Measurements from ENCODE around the gene THSD4. TPM values are rescaled to one million over a fixed set of nuclear protein-coding genes. Genes with fewer than 3 reads are reported as not detected.
A peak's percentile ranks its signal among the peaks of the same experiment; 100 is the strongest.

Gene THSD4
- total and polyA plus RNA-seq, 2 donors = 23.9 to 75.1 TPM

GRCh38 chr15:71273731-71274447, 158.6 kb downstream of the THSD4 start:
- H3K4me3 ChIP-seq (ENCODE audit: low read depth, low read length) = no peak overlapping the region
- no peak for DNase-seq (ENCODE audit: extremely low spot score)
- H3K36me3 ChIP-seq (ENCODE audit: insufficient read depth) = no peaks in the 10 kb centered on the region
- no peak overlapping the region for H3K27ac ChIP-seq (ENCODE audit: low read depth)
- WGBS = 80% methylated on average over 3 of the region's 3 CpGs
- no peaks in the 10 kb centered on the region for H3K4me1 ChIP-seq (ENCODE audit: insufficient read depth)

GRCh38 chr15:71274448-71274798, 159.2 kb downstream of the THSD4 start:
- DNase-seq (ENCODE audit: extremely low spot score) = no peak
- WGBS = 92% methylated on average over 1 of the region's 1 CpG
- H3K36me3 ChIP-seq (ENCODE audit: insufficient read depth) = no peaks in the 10 kb centered on the region
- H3K4me1 ChIP-seq (ENCODE audit: insufficient read depth) = no peaks in the 10 kb centered on the region
- no peak overlapping the region for H3K4me3 ChIP-seq (ENCODE audit: low read depth, low read length)
- H3K27ac ChIP-seq (ENCODE audit: low read depth) = no peak overlapping the region

- Histone ChIP-seq H3K27ac (ENCODE audit: low read depth) (no peak overlapping the region), H3K4me1 (ENCODE audit: insufficient read depth) (no peaks in the 10 kb centered on the region), H3K36me3 (ENCODE audit: insufficient read depth) (no peaks in the 10 kb centered on the region), H3K4me3 (ENCODE audit: low read depth, low read length) (no peak overlapping the region)
- WGBS = 45% methylated on average over 3 of the region's 3 CpGs
- DNase-seq (ENCODE audit: extremely low spot score) = no peak
These were observed 159.8 kb downstream of the THSD4 start for GRCh38 chr15:71275098-71275497.

- WGBS = 77% methylated on average over 9 of the region's 9 CpGs
- no peaks in the 10 kb centered on the region for H3K4me1 ChIP-seq (ENCODE audit: insufficient read depth)
- no peak overlapping the region for H3K4me3 ChIP-seq (ENCODE audit: low read depth, low read length)
- no peaks in the 10 kb centered on the region for H3K36me3 ChIP-seq (ENCODE audit: insufficient read depth)
- no peak overlapping the region for H3K27ac ChIP-seq (ENCODE audit: low read depth)
- no peak for DNase-seq (ENCODE audit: extremely low spot score)
These were observed 160.5 kb downstream of the THSD4 start for GRCh38 chr15:71275566-71276335.

- Histone ChIP-seq H3K27ac (ENCODE audit: low read depth) (no peak overlapping the region), H3K4me1 (ENCODE audit: insufficient read depth) (no peaks in the 10 kb centered on the region), H3K36me3 (ENCODE audit: insufficient read depth) (no peaks in the 10 kb centered on the region), H3K4me3 (ENCODE audit: low read depth, low read length) (no peak overlapping the region)
- DNase-seq (ENCODE audit: extremely low spot score) = no peak
- 96% methylated on average over 4 of the region's 4 CpGs for WGBS
These were observed 161.0 kb downstream of the THSD4 start for GRCh38 chr15:71276336-71276665.

- no peaks in the 10 kb centered on the region for H3K4me1 ChIP-seq (ENCODE audit: insufficient read depth)
- no peak overlapping the region for H3K27ac ChIP-seq (ENCODE audit: low read depth)
- peak; percentile 66 for DNase-seq (ENCODE audit: extremely low spot score)
- no peaks in the 10 kb centered on the region for H3K36me3 ChIP-seq (ENCODE audit: insufficient read depth)
- H3K4me3 ChIP-seq (ENCODE audit: low read depth, low read length) = no peak overlapping the region
- WGBS = 33% methylated on average over 15 of the region's 15 CpGs
These were observed 163.9 kb downstream of the THSD4 start for GRCh38 chr15:71278989-71279756.

GRCh38 chr15:71279757-71280141, 164.5 kb downstream of the THSD4 start:
- DNase-seq (ENCODE audit: extremely low spot score) = no peak
- Histone ChIP-seq H3K4me1 (ENCODE audit: insufficient read depth) (no peaks in the 10 kb centered on the region), H3K4me3 (ENCODE audit: low read depth, low read length) (no peak overlapping the region), H3K36me3 (ENCODE audit: insufficient read depth) (no peaks in the 10 kb centered on the region), H3K27ac (ENCODE audit: low read depth) (no peak overlapping the region)
- 87% methylated on average over 4 of the region's 4 CpGs for WGBS

GRCh38 chr15:71280206-71280605, 164.9 kb downstream of the THSD4 start:
- no peaks in the 10 kb centered on the region for H3K36me3 ChIP-seq (ENCODE audit: insufficient read depth)
- WGBS = 65% methylated on average over 1 of the region's 1 CpG
- H3K4me1 ChIP-seq (ENCODE audit: insufficient read depth) = no peaks in the 10 kb centered on the region
- no peak overlapping the region for H3K4me3 ChIP-seq (ENCODE audit: low read depth, low read length)
- no peak overlapping the region for H3K27ac ChIP-seq (ENCODE audit: low read depth)
- DNase-seq (ENCODE audit: extremely low spot score) = no peak

GRCh38 chr15:71281256-71281655, 166.0 kb downstream of the THSD4 start:
- Histone ChIP-seq H3K27ac (ENCODE audit: low read depth) (no peak overlapping the region), H3K36me3 (ENCODE audit: insufficient read depth) (no peaks in the 10 kb centered on the region), H3K4me1 (ENCODE audit: insufficient read depth) (no peaks in the 10 kb centered on the region), H3K4me3 (ENCODE audit: low read depth, low read length) (no peak overlapping the region)
- no peak for DNase-seq (ENCODE audit: extremely low spot score)
- WGBS = 57% methylated on average over 3 of the region's 3 CpGs

GRCh38 chr15:71282076-71282475, 166.8 kb downstream of the THSD4 start:
- WGBS = 32% methylated on average over 3 of the region's 3 CpGs
- Histone ChIP-seq H3K4me1 (ENCODE audit: insufficient read depth) (no peaks in the 10 kb centered on the region), H3K4me3 (ENCODE audit: low read depth, low read length) (no peak overlapping the region), H3K36me3 (ENCODE audit: insufficient read depth) (no peaks in the 10 kb centered on the region), H3K27ac (ENCODE audit: low read depth) (no peak overlapping the region)
- DNase-seq (ENCODE audit: extremely low spot score) = no peak

GRCh38 chr15:71288348-71288955, 173.2 kb downstream of the THSD4 start:
- no peak for DNase-seq (ENCODE audit: extremely low spot score)
- Histone ChIP-seq H3K36me3 (ENCODE audit: insufficient read depth) (no peaks in the 10 kb centered on the region), H3K4me1 (ENCODE audit: insufficient read depth) (no peaks in the 10 kb centered on the region), H3K27ac (ENCODE audit: low read depth) (no peak overlapping the region), H3K4me3 (ENCODE audit: low read depth, low read length) (no peak overlapping the region)
- WGBS = 79% methylated on average over 5 of the region's 5 CpGs

GRCh38 chr15:71290002-71290401, 174.7 kb downstream of the THSD4 start:
- Histone ChIP-seq H3K4me3 (ENCODE audit: low read depth, low read length) (no peak overlapping the region), H3K36me3 (ENCODE audit: insufficient read depth) (no peaks in the 10 kb centered on the region), H3K4me1 (ENCODE audit: insufficient read depth) (no peaks in the 10 kb centered on the region), H3K27ac (ENCODE audit: low read depth) (no peak overlapping the region)
- no peak for DNase-seq (ENCODE audit: extremely low spot score)
- WGBS = 85% methylated on average over 3 of the region's 3 CpGs

- no peak for DNase-seq (ENCODE audit: extremely low spot score)
- Histone ChIP-seq H3K4me1 (ENCODE audit: insufficient read depth) (no peaks in the 10 kb centered on the region), H3K4me3 (ENCODE audit: low read depth, low read length) (no peak overlapping the region), H3K27ac (ENCODE audit: low read depth) (no peak overlapping the region), H3K36me3 (ENCODE audit: insufficient read depth) (no peaks in the 10 kb centered on the region)
- WGBS = 88% methylated on average over 2 of the region's 2 CpGs
These were observed 175.8 kb downstream of the THSD4 start for GRCh38 chr15:71290881-71291635.
